IPS-18a (cell line): Measurements from ENCODE around the gene PCAT7.

ENCODE experiments used
- H3K27ac ChIP-seq: one replicate; pipeline ENCODE4 v1.5.1; 2013; ENCODE audit warnings: low read length
- H3K27me3 ChIP-seq: one replicate; pipeline ENCODE4 v1.6.1; 2013; ENCODE audit warnings: mild to moderate bottlenecking, low read length; ENCODE audit not compliant: control insufficient read depth, insufficient read depth
- H3K36me3 ChIP-seq: one replicate; pipeline ENCODE4 v1.6.1; 2013; ENCODE audit warnings: low read depth, low read length; ENCODE audit not compliant: control insufficient read depth
- H3K4me1 ChIP-seq: one replicate; pipeline ENCODE4 v1.6.1; 2013; ENCODE audit warnings: low read depth, low read length; ENCODE audit not compliant: control insufficient read depth
- H3K4me3 ChIP-seq: one replicate; pipeline ENCODE4 v1.5.1; 2013; ENCODE audit warnings: low read length
- H3K9ac ChIP-seq: one replicate; pipeline ENCODE4 v1.6.1; 2013; ENCODE audit warnings: mild to moderate bottlenecking, low read length, moderate library complexity
- H3K9me3 ChIP-seq: one replicate; pipeline ENCODE4 v1.6.1; 2013; ENCODE audit warnings: low read depth, low read length; ENCODE audit not compliant: control insufficient read depth

Gene PCAT7

GRCh38 chr9:94610181-94610606 lies 55.3 kb downstream of the PCAT7 start:
- Histone ChIP-seq H3K9ac (no peak overlapping the region), H3K27ac (no peak overlapping the region), H3K4me3 (no peak overlapping the region), H3K27me3 (no peaks in the 10 kb centered on the region), H3K36me3 (no peaks in the 10 kb centered on the region), H3K9me3 (no peaks in the 10 kb centered on the region), H3K4me1 (peaks cover 6% of the 10 kb centered on the region)

- Histone ChIP-seq H3K4me3 (no peak overlapping the region), H3K27ac (no peak overlapping the region), H3K9me3 (no peaks in the 10 kb centered on the region), H3K9ac (no peak overlapping the region), H3K4me1 (peaks cover 6% of the 10 kb centered on the region), H3K36me3 (no peaks in the 10 kb centered on the region), H3K27me3 (no peaks in the 10 kb centered on the region)
Observed at GRCh38 chr9:94611638-94612068, 56.8 kb downstream of the PCAT7 start.

GRCh38 chr9:94612071-94612470 lies 57.2 kb downstream of the PCAT7 start:
- Histone ChIP-seq H3K4me3 (no peak overlapping the region), H3K4me1 (peaks cover 6% of the 10 kb centered on the region), H3K27me3 (no peaks in the 10 kb centered on the region), H3K36me3 (no peaks in the 10 kb centered on the region), H3K9me3 (no peaks in the 10 kb centered on the region), H3K27ac (no peak overlapping the region), H3K9ac (no peak overlapping the region)

GRCh38 chr9:94613003-94613402 lies 58.1 kb downstream of the PCAT7 start:
- no peaks in the 10 kb centered on the region for H3K27me3 ChIP-seq
- no peaks in the 10 kb centered on the region for H3K9me3 ChIP-seq
- no peak overlapping the region for H3K27ac ChIP-seq
- H3K4me3 ChIP-seq: no peak overlapping the region
- peaks cover 3% of the 10 kb centered on the region for H3K4me1 ChIP-seq
- H3K36me3 ChIP-seq: no peaks in the 10 kb centered on the region
- no peak overlapping the region for H3K9ac ChIP-seq

GRCh38 chr9:94619026-94619425 lies 64.1 kb downstream of the PCAT7 start:
- no peaks in the 10 kb centered on the region for H3K27me3 ChIP-seq
- no peak overlapping the region for H3K27ac ChIP-seq
- no peak overlapping the region for H3K4me3 ChIP-seq
- no peaks in the 10 kb centered on the region for H3K9me3 ChIP-seq
- no peak overlapping the region for H3K9ac ChIP-seq
- H3K4me1 ChIP-seq: no peaks in the 10 kb centered on the region
- no peaks in the 10 kb centered on the region for H3K36me3 ChIP-seq
